SK-N-MC (cell line): ENCODE results near the gene CDK17.
"Not testable (repeated sequence)": the region's sequence is repeated elsewhere in the genome, so short reads cannot be mapped to it uniquely, and the experiment has no call there.

Source experiments
- DNase-seq: peaks from one replicate; pipeline ENCODE4 v3.0.0-alpha.2; 2011; ENCODE audit warnings: low read depth, low spot score
- H3K27ac ChIP-seq: fragments of 200-600 bp; sonication (generic); 2 replicates; pipeline ENCODE4 v1.5.1; 2016; ENCODE audit warnings: mixed run types
- H3K36me3 ChIP-seq: fragments of 200-600 bp; sonication (generic); 2 replicates; pipeline ENCODE4 v1.6.1; 2017; ENCODE audit warnings: antibody characterized with exemption, low read length, mixed read lengths; ENCODE audit not compliant: insufficient read depth
- H3K4me3 ChIP-seq: fragments of 200-600 bp; sonication (generic); 2 replicates; pipeline ENCODE4 v1.5.1; 2016
- H3K9ac ChIP-seq: fragments of 200-600 bp; sonication (generic); 2 replicates; pipeline ENCODE4 v1.8.0; 2017; ENCODE audit warnings: mixed run types, mixed read lengths; ENCODE audit not compliant: insufficient read length
- H3K9me3 ChIP-seq: fragments of 200-600 bp; sonication (generic); 2 replicates; pipeline ENCODE4 v1.6.1; 2017; ENCODE audit warnings: low read depth, mild to moderate bottlenecking, antibody characterized with exemption, low read length, moderate library complexity, mixed read lengths
- EZH2 ChIP-seq: fragments of 200-600 bp; sonication (generic); IDR thresholded peaks from one replicate; pipeline ENCODE4 v1.6.1; 2017; ENCODE audit warnings: antibody characterized with exemption
- FOXP2 ChIP-seq: optimal IDR thresholded peaks from 2 replicates; pipeline ENCODE3; 2011; ENCODE audit warnings: mild to moderate bottlenecking, moderate library complexity; ENCODE audit not compliant: insufficient read depth; ENCODE audit errors: extremely low read length, control extremely low read depth
- POLR2AphosphoS5 ChIP-seq: IDR thresholded peaks from 2 replicates; pipeline ENCODE4 v1.6.1; 2012; ENCODE audit warnings: mild to moderate bottlenecking, low read depth, low read length, borderline replicate concordance

The CDK17 gene

DNA sequence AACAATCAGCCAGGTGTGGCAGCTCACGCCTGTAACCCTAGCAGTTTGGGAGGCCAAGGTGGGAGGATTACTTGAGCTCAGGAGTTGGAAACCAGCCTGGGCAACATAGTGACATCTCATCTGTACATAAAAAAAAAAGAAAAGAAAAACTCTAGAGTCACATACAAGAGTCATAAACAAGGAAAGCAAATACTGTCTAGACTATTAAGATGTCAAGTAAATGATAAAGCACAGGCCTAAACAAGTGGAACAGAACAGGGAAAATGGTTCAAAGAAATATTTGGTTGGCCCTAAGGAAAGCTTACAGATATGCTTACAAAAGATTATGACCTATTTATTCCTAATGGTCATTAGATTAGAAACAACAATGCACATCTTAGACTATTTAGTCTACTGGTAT is 12.3 kb downstream of the CDK17 start:
- no peak overlapping the region for H3K9ac ChIP-seq
- no peak for DNase-seq
- H3K4me3 ChIP-seq, result no peak overlapping the region
- H3K36me3 ChIP-seq, result no peaks in the 10 kb centered on the region
- H3K27ac ChIP-seq, result no peak overlapping the region
- H3K9me3 ChIP-seq, result no peaks in the 10 kb centered on the region
- TF ChIP-seq POLR2AphosphoS5 (no peak), EZH2 (no peak), FOXP2 (no peak)

DNA sequence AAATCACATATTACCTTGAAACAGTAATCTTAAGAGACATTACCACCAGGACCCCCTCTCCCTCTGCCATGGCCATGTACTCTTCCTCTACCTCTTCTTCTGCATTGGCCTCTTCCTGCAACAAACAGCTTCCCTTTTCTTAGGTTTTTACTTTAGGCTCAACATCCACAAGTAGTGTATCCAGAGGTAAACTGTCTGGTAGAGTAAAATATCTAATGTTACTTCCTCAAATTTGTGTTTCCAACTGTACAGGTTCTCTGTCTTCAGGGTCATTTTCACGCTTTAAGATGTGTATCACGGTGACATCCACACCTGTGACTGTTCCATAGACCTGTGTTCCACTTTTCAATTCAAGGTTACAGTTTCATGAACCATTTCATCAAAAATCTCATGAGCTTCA is 13.4 kb downstream of the CDK17 start:
- no peak overlapping the region for H3K4me3 ChIP-seq
- H3K9ac ChIP-seq, result no peak overlapping the region
- no peaks in the 10 kb centered on the region for H3K36me3 ChIP-seq
- TF ChIP-seq EZH2 (no peak), POLR2AphosphoS5 (no peak), FOXP2 (no peak)
- H3K9me3 ChIP-seq, result no peaks in the 10 kb centered on the region
- DNase-seq, result no peak
- H3K27ac ChIP-seq, result no peak overlapping the region

DNA sequence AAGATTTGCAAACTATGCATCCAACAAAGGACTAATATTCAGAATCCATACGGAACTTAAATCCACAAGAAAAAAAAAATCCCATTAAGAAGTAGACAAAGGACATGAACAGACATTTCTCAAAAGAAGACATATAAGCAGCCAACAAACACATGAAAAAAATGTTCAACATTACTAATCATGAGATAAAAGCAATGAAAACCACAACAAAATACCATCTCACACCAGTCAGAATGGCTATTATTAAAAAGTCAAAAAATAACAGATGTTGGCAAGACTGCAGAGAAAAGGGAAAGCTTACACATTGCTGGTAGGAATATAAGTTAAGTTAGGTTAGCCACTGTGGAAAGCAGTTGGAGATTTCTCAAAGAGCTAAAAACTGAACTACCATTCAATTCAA is 16.2 kb downstream of the CDK17 start:
- no peak overlapping the region for H3K9ac ChIP-seq
- no peak for DNase-seq

DNA sequence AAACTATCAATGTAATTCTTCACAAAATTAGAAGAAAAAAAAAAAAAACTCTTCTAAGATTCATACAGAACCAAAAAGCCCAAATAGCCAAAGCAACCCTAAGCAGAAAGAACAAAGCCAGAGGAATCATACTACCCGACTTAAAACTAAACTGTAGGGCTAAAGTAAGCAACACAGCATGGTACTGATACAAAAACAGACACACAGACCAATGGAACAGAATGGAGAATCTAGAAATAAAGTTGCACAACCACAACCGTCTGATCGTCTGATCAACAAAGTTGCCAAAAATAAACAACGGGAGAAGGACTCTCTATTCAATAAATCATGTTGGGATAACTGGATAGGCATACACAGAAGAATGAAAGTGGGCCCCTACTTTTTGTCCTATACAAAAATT is 16.9 kb downstream of the CDK17 start:
- Histone ChIP-seq H3K9me3 (no peaks in the 10 kb centered on the region), H3K4me3 (no peak overlapping the region)

More for the DNA sequence above, 16.2 kb downstream of the CDK17 start:
- Histone ChIP-seq H3K4me3 (no peak overlapping the region), H3K27ac (no peak overlapping the region), H3K9me3 (no peaks in the 10 kb centered on the region), H3K36me3 (no peaks in the 10 kb centered on the region)
- TF ChIP-seq POLR2AphosphoS5 (no peak), FOXP2 (no peak)

DNA sequence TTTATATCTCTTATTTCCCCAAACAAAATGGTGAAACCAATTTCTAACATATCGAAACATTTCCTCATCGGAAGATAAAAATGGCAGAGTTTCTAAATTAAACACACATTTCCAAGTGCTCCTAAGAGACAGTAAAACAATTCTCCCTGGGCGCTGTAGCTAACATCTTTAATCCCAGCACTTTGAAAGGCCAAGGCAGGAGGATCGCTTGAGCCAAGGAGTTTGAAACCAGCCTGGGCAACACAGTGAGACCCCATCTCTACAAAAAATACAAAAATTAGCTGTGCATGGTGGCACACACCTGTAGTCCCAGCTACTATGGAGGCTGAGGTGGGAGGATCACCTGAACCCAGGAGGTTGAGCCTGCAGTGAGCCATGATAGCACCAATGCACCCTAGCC is 20.5 kb downstream of the CDK17 start:
- H3K27ac ChIP-seq, H3K4me3 ChIP-seq, DNase-seq, H3K36me3 ChIP-seq, H3K9me3 ChIP-seq, H3K9ac ChIP-seq: not testable (repeated sequence)

More for the DNA sequence above, 16.9 kb downstream of the CDK17 start:
- H3K36me3 ChIP-seq, result no peaks in the 10 kb centered on the region
- TF ChIP-seq FOXP2, result no peak
- no peak for TF ChIP-seq POLR2AphosphoS5
- H3K9ac ChIP-seq, result no peak overlapping the region
- H3K27ac ChIP-seq, result no peak overlapping the region
- DNase-seq, result no peak

DNA sequence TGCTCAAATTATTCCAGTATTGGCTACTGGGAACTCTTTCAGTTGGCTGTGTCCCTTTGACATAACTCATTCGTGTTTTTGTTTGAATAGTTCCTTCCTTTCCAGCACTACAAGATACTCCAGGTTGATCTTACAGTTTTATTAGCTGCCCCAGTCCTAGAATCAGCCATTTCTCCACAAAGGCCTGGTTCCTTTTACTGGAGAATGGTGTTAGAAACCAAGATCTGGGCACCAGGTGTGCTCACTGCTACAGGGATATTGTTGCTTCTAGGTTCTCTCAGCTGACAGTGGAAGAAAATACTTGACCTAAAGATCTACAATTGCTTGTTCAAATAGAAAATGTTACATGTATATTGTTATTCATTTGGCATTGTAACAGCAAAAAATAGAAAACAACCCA is 21.9 kb downstream of the CDK17 start:
- no peak overlapping the region for H3K9ac ChIP-seq
- TF ChIP-seq POLR2AphosphoS5 (no peak), EZH2 (no peak), FOXP2 (no peak)
- H3K36me3 ChIP-seq, result no peaks in the 10 kb centered on the region
- H3K27ac ChIP-seq, result no peak overlapping the region
- no peaks in the 10 kb centered on the region for H3K9me3 ChIP-seq
- H3K4me3 ChIP-seq, result no peak overlapping the region
- DNase-seq, result no peak

DNA sequence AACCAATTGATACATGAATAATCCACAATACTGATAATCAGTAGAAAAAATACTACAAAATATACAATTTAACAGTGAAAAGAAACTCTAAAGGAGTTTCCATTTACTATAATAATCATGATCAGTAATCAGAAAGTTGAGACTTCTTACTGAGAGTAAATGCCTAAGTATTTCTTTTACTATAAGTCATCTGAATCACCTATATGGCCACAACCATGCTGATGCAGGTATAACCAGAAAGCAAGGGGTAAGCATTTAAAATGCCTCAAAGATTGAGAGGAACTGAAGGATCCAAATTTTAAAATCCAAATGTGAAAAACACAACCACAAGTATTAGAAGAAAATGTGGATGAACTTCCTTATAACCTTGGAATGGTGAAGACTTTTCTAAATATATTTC is 23.4 kb downstream of the CDK17 start:
- DNase-seq, result no peak
- H3K36me3 ChIP-seq, result no peaks in the 10 kb centered on the region
- no peak overlapping the region for H3K27ac ChIP-seq
- no peaks in the 10 kb centered on the region for H3K9me3 ChIP-seq
- H3K4me3 ChIP-seq, result no peak overlapping the region
- no peak overlapping the region for H3K9ac ChIP-seq
- TF ChIP-seq EZH2 (no peak), FOXP2 (no peak), POLR2AphosphoS5 (no peak)

DNA sequence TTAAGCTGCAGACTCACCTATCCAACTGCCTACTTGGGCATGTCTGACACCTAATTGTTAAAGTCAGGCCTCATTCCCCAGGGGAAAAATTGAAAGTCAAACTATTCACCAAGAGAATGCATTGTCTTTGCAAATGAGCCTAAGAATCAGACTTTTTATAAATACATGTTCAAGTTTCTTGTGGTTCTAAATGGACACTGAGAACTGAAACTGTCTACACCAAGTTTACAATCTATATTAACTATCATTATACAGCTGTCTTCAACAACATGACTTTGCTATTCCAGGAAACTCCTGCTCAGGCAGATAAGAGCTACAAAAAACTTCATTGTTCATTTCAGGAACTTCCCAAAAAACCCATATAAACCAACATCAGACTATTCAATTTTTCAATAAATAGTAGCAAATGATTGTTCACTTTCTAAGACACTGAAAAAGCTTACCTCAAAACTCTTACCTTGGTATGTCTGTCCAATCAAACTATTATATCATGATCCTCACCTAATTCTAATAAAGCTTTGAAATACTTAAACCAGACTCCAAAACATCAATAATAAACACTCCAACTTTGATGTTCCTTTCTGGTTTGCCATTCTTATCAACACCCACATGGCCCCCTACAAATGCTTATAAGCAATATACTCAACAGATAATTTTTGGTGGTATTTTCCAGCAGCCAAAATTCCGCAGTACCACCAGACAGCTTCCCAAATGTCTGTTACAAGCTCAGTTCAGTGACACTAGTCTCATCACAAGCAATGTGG is 24.2 kb downstream of the CDK17 start:
- no peak for DNase-seq

DNA sequence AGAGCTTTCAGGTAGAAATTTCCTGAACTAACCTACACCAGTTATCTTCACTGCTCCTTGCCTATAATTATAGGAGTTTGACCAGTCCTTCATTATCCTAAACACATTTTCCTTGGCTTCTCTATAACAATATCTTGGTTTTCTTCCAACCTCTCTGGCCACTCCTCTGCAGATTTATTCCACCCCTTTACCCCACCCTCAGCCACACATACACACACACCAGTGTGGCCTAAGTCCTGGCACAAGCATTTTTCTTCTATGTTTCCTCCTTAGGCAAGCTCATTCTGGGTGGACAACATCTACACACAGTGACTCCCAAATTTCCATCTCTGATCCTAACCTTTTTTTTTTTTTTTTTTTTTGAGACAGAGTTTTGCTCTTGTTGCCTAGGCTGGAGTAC is 25.1 kb downstream of the CDK17 start:
- no peaks in the 10 kb centered on the region for H3K36me3 ChIP-seq
- no peak for TF ChIP-seq EZH2
- no peak for TF ChIP-seq POLR2AphosphoS5
- TF ChIP-seq FOXP2, result no peak
- no peaks in the 10 kb centered on the region for H3K9me3 ChIP-seq
- no peak for DNase-seq
- no peak overlapping the region for H3K9ac ChIP-seq
- H3K27ac ChIP-seq, result no peak overlapping the region
- no peak overlapping the region for H3K4me3 ChIP-seq

More for the DNA sequence above, 24.2 kb downstream of the CDK17 start:
- TF ChIP-seq POLR2AphosphoS5 (no peak), FOXP2 (no peak), EZH2 (no peak)
- H3K27ac ChIP-seq, result no peak overlapping the region
- H3K9ac ChIP-seq, result no peak overlapping the region
- no peak overlapping the region for H3K4me3 ChIP-seq
- H3K9me3 ChIP-seq, result no peaks in the 10 kb centered on the region
- H3K36me3 ChIP-seq, result no peaks in the 10 kb centered on the region
